HEK293 (cell line): Measurements from ENCODE around the gene TSTD2.

ENCODE experiments used
- CTCF ChIA-PET: fragments of 350-600 bp; formaldehyde crosslinking; extraction: SDS; loops from one replicate; lab custom pipeline; 2021; ENCODE audit warnings: antibody characterized with exemption; lab: Yijun Ruan, JAX
- POLR2A ChIA-PET: fragments of 300-600 bp; formaldehyde crosslinking; extraction: SDS; loops from one replicate; lab custom pipeline; 2020; ENCODE audit warnings: antibody characterized with exemption, inconsistent platforms; lab: Yijun Ruan, JAX
- H3K27ac ChIP-seq: fragments of 200-500 bp; sonication (Bioruptor generic); 2 replicates; pipeline ENCODE4 v1.5.1; 2014; ENCODE audit warnings: low read depth, low read length, control low read depth, inconsistent platforms; ENCODE audit errors: extremely low read depth
- H3K36me3 ChIP-seq, 2 experiments: fragments of 200-500 bp in 1 of 2; sonication (Bioruptor generic) in 1 of 2; 1 replicate in 1 of 2; 2 replicates in 1 of 2; pipeline ENCODE4 v1.5.1; 2014 to 2017; ENCODE audit warnings: inconsistent platforms in 2 of 2, low read length in 2 of 2; ENCODE audit not compliant: control insufficient read depth in 2 of 2, insufficient read depth in 1 of 2
- H3K4me1 ChIP-seq: fragments of 200-500 bp; sonication (Bioruptor generic); 2 replicates; pipeline ENCODE4 v1.5.1; 2014; ENCODE audit warnings: mild to moderate bottlenecking, low read length, inconsistent platforms; ENCODE audit not compliant: control insufficient read depth, insufficient read depth
- H3K4me3 ChIP-seq: 2 replicates; pipeline ENCODE4 v1.5.1; 2011; ENCODE audit warnings: low read depth, mild to moderate bottlenecking, control low read depth, low read length, moderate library complexity
- H3K9me3 ChIP-seq: fragments of 200-500 bp; sonication (Bioruptor generic); 2 replicates; pipeline ENCODE4 v1.5.1; 2014; ENCODE audit warnings: low read depth, low read length, inconsistent platforms; ENCODE audit not compliant: control insufficient read depth, insufficient read depth
- GFI1B ChIP-seq: fragments of 450-650 bp; formaldehyde crosslinking; IDR thresholded peaks from 2 replicates; pipeline ENCODE4 v1.5.1; 2016; ENCODE audit warnings: missing biosample characterization, missing genetic modification characterization
- GLI4 ChIP-seq: fragments of 450-650 bp; formaldehyde crosslinking; IDR thresholded peaks from 2 replicates; pipeline ENCODE4 v1.5.1; 2016; ENCODE audit warnings: missing biosample characterization, missing genetic modification characterization
- IKZF3 ChIP-seq: fragments of 450-650 bp; IDR thresholded peaks from 2 replicates; pipeline ENCODE4 v1.5.0; 2018; ENCODE audit warnings: missing biosample characterization, mild to moderate bottlenecking, missing genetic modification characterization, moderate library complexity
- KLF7 ChIP-seq: fragments of 450-650 bp; formaldehyde crosslinking; IDR thresholded peaks from 2 replicates; pipeline ENCODE4 v1.5.1; 2016; ENCODE audit warnings: missing biosample characterization, missing genetic modification characterization, borderline replicate concordance
- REPIN1 ChIP-seq: fragments of 450-650 bp; formaldehyde crosslinking; IDR thresholded peaks from 2 replicates; pipeline ENCODE4 v1.5.1; 2017; ENCODE audit warnings: missing biosample characterization, missing genetic modification characterization, low read depth
- SP2 ChIP-seq: fragments of 450-650 bp; formaldehyde crosslinking; IDR thresholded peaks from 2 replicates; pipeline ENCODE4 v1.5.1; 2016; ENCODE audit warnings: missing biosample characterization, missing genetic modification characterization
- SP7 ChIP-seq: fragments of 450-650 bp; formaldehyde crosslinking; IDR thresholded peaks from 2 replicates; pipeline ENCODE4 v1.5.1; 2016; ENCODE audit warnings: missing biosample characterization, missing genetic modification characterization
- ZBTB26 ChIP-seq: fragments of 450-650 bp; formaldehyde crosslinking; optimal IDR thresholded peaks from 2 replicates; pipeline ENCODE3; 2016; ENCODE audit warnings: missing biosample characterization, mild to moderate bottlenecking, missing genetic modification characterization
- ZNF146 ChIP-seq: fragments of 450-650 bp; formaldehyde crosslinking; IDR thresholded peaks from 2 replicates; pipeline ENCODE4 v1.5.1; 2016; ENCODE audit warnings: missing biosample characterization, missing genetic modification characterization
- ZNF280D ChIP-seq: fragments of 450-650 bp; formaldehyde crosslinking; IDR thresholded peaks from 2 replicates; pipeline ENCODE4 v1.5.1; 2016; ENCODE audit warnings: missing biosample characterization, missing genetic modification characterization
- ZNF292 ChIP-seq: fragments of 450-650 bp; formaldehyde crosslinking; IDR thresholded peaks from 2 replicates; pipeline ENCODE4 v1.5.1; 2016; ENCODE audit warnings: low read depth, missing biosample characterization, missing genetic modification characterization, borderline replicate concordance
- ZNF350 ChIP-seq: fragments of 450-650 bp; formaldehyde crosslinking; IDR thresholded peaks from 2 replicates; pipeline ENCODE4 v1.5.0; 2017; ENCODE audit warnings: missing biosample characterization, mild to moderate bottlenecking, missing genetic modification characterization
- ZNF416 ChIP-seq: fragments of 450-650 bp; formaldehyde crosslinking; IDR thresholded peaks from 2 replicates; pipeline ENCODE4 v1.5.1; 2016; ENCODE audit warnings: missing biosample characterization, missing genetic modification characterization
- ZNF501 ChIP-seq: fragments of 450-650 bp; formaldehyde crosslinking; IDR thresholded peaks from 2 replicates; pipeline ENCODE4 v1.5.1; 2016; ENCODE audit warnings: missing biosample characterization, missing genetic modification characterization
- ZNF513 ChIP-seq: fragments of 450-650 bp; IDR thresholded peaks from 2 replicates; pipeline ENCODE4 v1.5.1; 2018; ENCODE audit warnings: missing biosample characterization, missing genetic modification characterization
- ZNF529 ChIP-seq: fragments of 450-650 bp; formaldehyde crosslinking; IDR thresholded peaks from 2 replicates; pipeline ENCODE4 v1.5.1; 2017; ENCODE audit warnings: missing genetic modification characterization, missing biosample characterization; ENCODE audit not compliant: insufficient replicate concordance
- ZNF561 ChIP-seq: fragments of 450-650 bp; IDR thresholded peaks from 2 replicates; pipeline ENCODE4 v1.5.1; 2018; ENCODE audit warnings: missing biosample characterization, missing genetic modification characterization, borderline replicate concordance
- ZNF596 ChIP-seq: fragments of 450-650 bp; IDR thresholded peaks from 2 replicates; pipeline ENCODE4 v1.5.0; 2018; ENCODE audit warnings: missing biosample characterization, mild to moderate bottlenecking, missing genetic modification characterization, moderate library complexity
- ZNF600 ChIP-seq: fragments of 450-650 bp; formaldehyde crosslinking; IDR thresholded peaks from 2 replicates; pipeline ENCODE4 v1.5.1; 2016; ENCODE audit warnings: missing biosample characterization, missing genetic modification characterization
- ZNF624 ChIP-seq: fragments of 450-650 bp; formaldehyde crosslinking; IDR thresholded peaks from 2 replicates; pipeline ENCODE4 v1.5.1; 2017; ENCODE audit warnings: missing biosample characterization, missing genetic modification characterization
- ZNF629 ChIP-seq: fragments of 450-650 bp; formaldehyde crosslinking; IDR thresholded peaks from 2 replicates; pipeline ENCODE4 v1.5.1; 2017; ENCODE audit warnings: missing biosample characterization, missing genetic modification characterization
- ZNF670 ChIP-seq: fragments of 450-650 bp; formaldehyde crosslinking; IDR thresholded peaks from 2 replicates; pipeline ENCODE4 v1.5.1; 2016; ENCODE audit warnings: missing biosample characterization, missing genetic modification characterization, low read depth
- ZNF777 ChIP-seq: fragments of 450-650 bp; formaldehyde crosslinking; IDR thresholded peaks from 2 replicates; pipeline ENCODE4 v1.5.1; 2017; ENCODE audit warnings: missing biosample characterization, missing genetic modification characterization, borderline replicate concordance
- ZNF830 ChIP-seq: fragments of 450-650 bp; IDR thresholded peaks from 2 replicates; pipeline ENCODE4 v1.5.0; 2018; ENCODE audit warnings: missing biosample characterization, missing genetic modification characterization, low read depth, mild to moderate bottlenecking, moderate library complexity
- TF ChIP-seq, protein P1 (sequence below): fragments of 450-650 bp; formaldehyde crosslinking; IDR thresholded peaks from 2 replicates; pipeline ENCODE4 v1.5.1; 2017; ENCODE audit warnings: missing biosample characterization, missing genetic modification characterization
- TF ChIP-seq, protein P2 (sequence below): fragments of 450-650 bp; formaldehyde crosslinking; IDR thresholded peaks from 2 replicates; pipeline ENCODE4 v1.5.1; 2016; ENCODE audit warnings: missing biosample characterization, missing genetic modification characterization, borderline replicate concordance

TSTD2 gene

GRCh38 chr9:97675655-97676054 is 42.5 kb upstream of the TSTD2 start:
- CTCF ChIA-PET = interaction anchor here (0.6 to 1.2 kb wide), 2 partner anchors 60 to 1323 kb away, joined by 3 to 5 read pairs; no protein-coding TSS in a partner anchor
- H3K4me1 ChIP-seq = no peaks in the 10 kb centered on the region
- no peaks in the 10 kb centered on the region for H3K9me3 ChIP-seq
- H3K4me3 ChIP-seq = no peak overlapping the region
- no peak for TF ChIP-seq ZNF670
- no peak for TF ChIP-seq GFI1B
- no peak for TF ChIP-seq ZNF596 (tag by site-specific recombination)
- TF ChIP-seq ZNF292 (tag by site-specific recombination) = no peak
- no peak for TF ChIP-seq ZNF501 (tag by site-specific recombination)
- TF ChIP-seq, protein P1, sequence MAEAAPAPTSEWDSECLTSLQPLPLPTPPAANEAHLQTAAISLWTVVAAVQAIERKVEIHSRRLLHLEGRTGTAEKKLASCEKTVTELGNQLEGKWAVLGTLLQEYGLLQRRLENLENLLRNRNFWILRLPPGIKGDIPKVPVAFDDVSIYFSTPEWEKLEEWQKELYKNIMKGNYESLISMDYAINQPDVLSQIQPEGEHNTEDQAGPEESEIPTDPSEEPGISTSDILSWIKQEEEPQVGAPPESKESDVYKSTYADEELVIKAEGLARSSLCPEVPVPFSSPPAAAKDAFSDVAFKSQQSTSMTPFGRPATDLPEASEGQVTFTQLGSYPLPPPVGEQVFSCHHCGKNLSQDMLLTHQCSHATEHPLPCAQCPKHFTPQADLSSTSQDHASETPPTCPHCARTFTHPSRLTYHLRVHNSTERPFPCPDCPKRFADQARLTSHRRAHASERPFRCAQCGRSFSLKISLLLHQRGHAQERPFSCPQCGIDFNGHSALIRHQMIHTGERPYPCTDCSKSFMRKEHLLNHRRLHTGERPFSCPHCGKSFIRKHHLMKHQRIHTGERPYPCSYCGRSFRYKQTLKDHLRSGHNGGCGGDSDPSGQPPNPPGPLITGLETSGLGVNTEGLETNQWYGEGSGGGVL (tag by site-specific recombination) = no peak
- no peak for TF ChIP-seq ZNF830 (tag by site-specific recombination)
- no peak for TF ChIP-seq REPIN1
- TF ChIP-seq ZNF513 (tag by site-specific recombination) = no peak
- no peak for TF ChIP-seq ZNF416 (tag by site-specific recombination)
- TF ChIP-seq KLF7 = no peak
- no peak for TF ChIP-seq ZNF280D (tag by site-specific recombination)
- no peak for TF ChIP-seq GLI4
- TF ChIP-seq ZNF777 = no peak
- TF ChIP-seq ZNF350 (tag by site-specific recombination) = no peak
- TF ChIP-seq, protein P2, sequence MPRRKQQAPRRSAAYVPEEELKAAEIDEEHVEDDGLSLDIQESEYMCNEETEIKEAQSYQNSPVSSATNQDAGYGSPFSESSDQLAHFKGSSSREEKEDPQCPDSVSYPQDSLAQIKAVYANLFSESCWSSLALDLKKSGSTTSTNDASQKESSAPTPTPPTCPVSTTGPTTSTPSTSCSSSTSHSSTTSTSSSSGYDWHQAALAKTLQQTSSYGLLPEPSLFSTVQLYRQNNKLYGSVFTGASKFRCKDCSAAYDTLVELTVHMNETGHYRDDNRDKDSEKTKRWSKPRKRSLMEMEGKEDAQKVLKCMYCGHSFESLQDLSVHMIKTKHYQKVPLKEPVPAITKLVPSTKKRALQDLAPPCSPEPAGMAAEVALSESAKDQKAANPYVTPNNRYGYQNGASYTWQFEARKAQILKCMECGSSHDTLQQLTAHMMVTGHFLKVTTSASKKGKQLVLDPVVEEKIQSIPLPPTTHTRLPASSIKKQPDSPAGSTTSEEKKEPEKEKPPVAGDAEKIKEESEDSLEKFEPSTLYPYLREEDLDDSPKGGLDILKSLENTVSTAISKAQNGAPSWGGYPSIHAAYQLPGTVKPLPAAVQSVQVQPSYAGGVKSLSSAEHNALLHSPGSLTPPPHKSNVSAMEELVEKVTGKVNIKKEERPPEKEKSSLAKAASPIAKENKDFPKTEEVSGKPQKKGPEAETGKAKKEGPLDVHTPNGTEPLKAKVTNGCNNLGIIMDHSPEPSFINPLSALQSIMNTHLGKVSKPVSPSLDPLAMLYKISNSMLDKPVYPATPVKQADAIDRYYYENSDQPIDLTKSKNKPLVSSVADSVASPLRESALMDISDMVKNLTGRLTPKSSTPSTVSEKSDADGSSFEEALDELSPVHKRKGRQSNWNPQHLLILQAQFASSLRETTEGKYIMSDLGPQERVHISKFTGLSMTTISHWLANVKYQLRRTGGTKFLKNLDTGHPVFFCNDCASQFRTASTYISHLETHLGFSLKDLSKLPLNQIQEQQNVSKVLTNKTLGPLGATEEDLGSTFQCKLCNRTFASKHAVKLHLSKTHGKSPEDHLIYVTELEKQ (tag by site-specific recombination) = no peak
- H3K27ac ChIP-seq = no peak overlapping the region
- POLR2A ChIA-PET = no interaction called here
- peaks cover 7 to 88% of the 10 kb centered on the region in 2 experiments for H3K36me3 ChIP-seq

DNA sequence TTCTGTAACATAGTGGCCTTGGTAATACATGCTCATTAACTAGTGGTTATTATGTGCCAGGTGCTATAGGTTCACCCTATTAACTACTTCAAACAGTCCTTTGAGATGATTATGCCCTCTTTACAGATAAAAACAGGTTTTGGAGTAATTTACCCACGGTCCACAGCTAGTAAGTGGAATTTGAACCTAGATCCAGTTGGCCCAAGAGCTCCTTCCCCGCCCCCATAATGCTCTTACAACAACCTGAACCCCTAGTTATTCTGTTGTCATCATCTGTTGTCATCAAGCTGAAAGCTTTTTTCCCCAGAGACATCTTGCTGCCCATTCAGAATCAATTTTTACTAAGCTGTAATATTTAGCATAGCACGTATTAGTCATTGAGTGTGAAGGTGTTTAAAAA is 40.8 kb upstream of the TSTD2 start:
- H3K9me3 ChIP-seq = no peaks in the 10 kb centered on the region
- ChIA-PET CTCF (interaction anchor here (0.9 to 1.7 kb wide), 4 partner anchors 9 to 249 kb away, joined by 3 to 4 read pairs (median 4); no protein-coding TSS in a partner anchor), POLR2A (no interaction called here)
- no peak overlapping the region for H3K4me3 ChIP-seq
- H3K27ac ChIP-seq = no peak overlapping the region
- H3K36me3 ChIP-seq = peaks cover 20 to 94% of the 10 kb centered on the region in 2 experiments
- H3K4me1 ChIP-seq = no peaks in the 10 kb centered on the region
- TF ChIP-seq SP2 (tag by site-specific recombination) (no peak), ZNF529 (no peak), ZNF777 (no peak), ZNF146 (tag by site-specific recombination) (no peak), ZNF624 (no peak), IKZF3 (tag by site-specific recombination) (no peak), ZNF600 (tag by site-specific recombination) (no peak), ZNF629 (tag by site-specific recombination) (no peak), ZBTB26 (tag by site-specific recombination) (no peak), SP7 (tag by site-specific recombination) (no peak), ZNF561 (tag by site-specific recombination) (no peak)
